T-helper 1 cell treated with Interleukin-12 subunit alpha and Interleukin-12 subunit beta and Interleukin-4 antibody, amounts not matched to agents 30 μg/mL and 1 μg/mL, for 36 hours (primary cell): ENCODE measurements around the gene PRMT3.
"Not testable (repeated sequence)": the region's sequence is repeated elsewhere in the genome, so short reads cannot be mapped to it uniquely, and the experiment has no call there.

ENCODE experiments used
- H3K27ac Mint-ChIP-seq: one replicate; pipeline ENCODE4 v1.8.0; 2021; ENCODE audit warnings: mild to moderate bottlenecking, mixed read lengths
- H3K27me3 Mint-ChIP-seq: one replicate; pipeline ENCODE4 v1.8.0; 2021; ENCODE audit warnings: low read depth, mixed read lengths
- H3K36me3 Mint-ChIP-seq: one replicate; pipeline ENCODE4 v1.8.0; 2021; ENCODE audit warnings: low read depth, mixed read lengths
- H3K4me1 Mint-ChIP-seq: one replicate; pipeline ENCODE4 v1.8.0; 2021; ENCODE audit warnings: low read depth, mixed read lengths
- H3K4me3 Mint-ChIP-seq: one replicate; pipeline ENCODE4 v1.8.0; 2021; ENCODE audit warnings: mild to moderate bottlenecking, moderate library complexity, mixed read lengths
- H3K9me3 Mint-ChIP-seq: one replicate; pipeline ENCODE4 v1.8.0; 2021; ENCODE audit warnings: mixed read lengths

Gene PRMT3

GRCh38 chr11:20457934-20458680 is 70.6 kb downstream of the PRMT3 start:
- H3K4me3 Mint-ChIP-seq: no peak overlapping the region

GRCh38 chr11:20458905-20459632 is 71.6 kb downstream of the PRMT3 start:
- Mint-ChIP-seq H3K4me1 (peaks cover 1% of the 10 kb centered on the region), H3K36me3 (peaks cover 9% of the 10 kb centered on the region), H3K27ac (no peak overlapping the region), H3K27me3 (no peaks in the 10 kb centered on the region), H3K9me3 (no peaks in the 10 kb centered on the region), H3K4me3 (no peak overlapping the region)

More at GRCh38 chr11:20457934-20458680, 70.6 kb downstream of the PRMT3 start:
- H3K27me3 Mint-ChIP-seq: no peaks in the 10 kb centered on the region
- H3K27ac Mint-ChIP-seq: no peak overlapping the region
- peaks cover 1% of the 10 kb centered on the region for H3K4me1 Mint-ChIP-seq
- no peaks in the 10 kb centered on the region for H3K9me3 Mint-ChIP-seq
- H3K36me3 Mint-ChIP-seq: peaks cover 7% of the 10 kb centered on the region

GRCh38 chr11:20459865-20460264 is 72.3 kb downstream of the PRMT3 start:
- Mint-ChIP-seq H3K36me3 (peaks cover 12% of the 10 kb centered on the region), H3K27ac (no peak overlapping the region), H3K9me3 (no peaks in the 10 kb centered on the region), H3K4me1 (peaks cover under 1% of the 10 kb centered on the region), H3K27me3 (no peaks in the 10 kb centered on the region), H3K4me3 (no peak overlapping the region)

- no peaks in the 10 kb centered on the region for H3K27me3 Mint-ChIP-seq
- H3K4me3 Mint-ChIP-seq: no peak overlapping the region
- no peak overlapping the region for H3K27ac Mint-ChIP-seq
- H3K9me3 Mint-ChIP-seq: no peaks in the 10 kb centered on the region
- H3K4me1 Mint-ChIP-seq: no peaks in the 10 kb centered on the region
- H3K36me3 Mint-ChIP-seq: peaks cover 10% of the 10 kb centered on the region
Measured at GRCh38 chr11:20464518-20464917, 77.0 kb downstream of the PRMT3 start.

GRCh38 chr11:20467487-20468185 is 80.1 kb downstream of the PRMT3 start:
- Mint-ChIP-seq H3K4me1 (no peaks in the 10 kb centered on the region), H3K4me3 (no peak overlapping the region), H3K36me3 (peaks cover 18% of the 10 kb centered on the region), H3K27me3 (no peaks in the 10 kb centered on the region), H3K27ac (no peak overlapping the region), H3K9me3 (no peaks in the 10 kb centered on the region)

GRCh38 chr11:20470348-20470747 is 82.8 kb downstream of the PRMT3 start:
- H3K9me3 Mint-ChIP-seq: no peaks in the 10 kb centered on the region
- peaks cover 5% of the 10 kb centered on the region for H3K4me1 Mint-ChIP-seq
- no peak overlapping the region for H3K27ac Mint-ChIP-seq
- peaks cover 15% of the 10 kb centered on the region for H3K36me3 Mint-ChIP-seq
- no peak overlapping the region for H3K4me3 Mint-ChIP-seq
- H3K27me3 Mint-ChIP-seq: no peaks in the 10 kb centered on the region

GRCh38 chr11:20471929-20472328 is 84.4 kb downstream of the PRMT3 start:
- not testable (repeated sequence) for H3K4me1 Mint-ChIP-seq, H3K9me3 Mint-ChIP-seq, H3K27me3 Mint-ChIP-seq, H3K27ac Mint-ChIP-seq, H3K4me3 Mint-ChIP-seq
- peaks cover 18% of the 10 kb centered on the region for H3K36me3 Mint-ChIP-seq

- H3K4me1 Mint-ChIP-seq: peaks cover 6% of the 10 kb centered on the region
- H3K4me3 Mint-ChIP-seq: no peak overlapping the region
- H3K27ac Mint-ChIP-seq: no peak overlapping the region
- H3K9me3 Mint-ChIP-seq: no peaks in the 10 kb centered on the region
- no peaks in the 10 kb centered on the region for H3K27me3 Mint-ChIP-seq
- H3K36me3 Mint-ChIP-seq: peaks cover 19% of the 10 kb centered on the region
Measured at GRCh38 chr11:20474176-20474881, 86.8 kb downstream of the PRMT3 start.

- Mint-ChIP-seq H3K27me3 (no peaks in the 10 kb centered on the region), H3K9me3 (no peaks in the 10 kb centered on the region), H3K4me1 (peaks cover 6% of the 10 kb centered on the region), H3K4me3 (no peak overlapping the region), H3K36me3 (peaks cover 18% of the 10 kb centered on the region), H3K27ac (no peak overlapping the region)
Measured at GRCh38 chr11:20474882-20475517, 87.5 kb downstream of the PRMT3 start.

- Mint-ChIP-seq H3K9me3 (no peaks in the 10 kb centered on the region), H3K36me3 (peaks cover 12% of the 10 kb centered on the region), H3K27me3 (no peaks in the 10 kb centered on the region), H3K4me3 (no peak overlapping the region), H3K27ac (no peak overlapping the region), H3K4me1 (peaks cover 6% of the 10 kb centered on the region)
Measured at GRCh38 chr11:20477418-20478090, 90.0 kb downstream of the PRMT3 start.

GRCh38 chr11:20479513-20479912 is 92.0 kb downstream of the PRMT3 start:
- H3K36me3 Mint-ChIP-seq: peaks cover 16% of the 10 kb centered on the region
- H3K27me3 Mint-ChIP-seq: no peaks in the 10 kb centered on the region
- no peak overlapping the region for H3K4me3 Mint-ChIP-seq

GRCh38 chr11:20483931-20484330 is 96.4 kb downstream of the PRMT3 start:
- H3K36me3 Mint-ChIP-seq: peaks cover 12% of the 10 kb centered on the region
- H3K4me3 Mint-ChIP-seq: no peak overlapping the region
- H3K27me3 Mint-ChIP-seq: no peaks in the 10 kb centered on the region
- H3K27ac Mint-ChIP-seq: no peak overlapping the region
- no peaks in the 10 kb centered on the region for H3K4me1 Mint-ChIP-seq
- no peaks in the 10 kb centered on the region for H3K9me3 Mint-ChIP-seq

More at GRCh38 chr11:20479513-20479912, 92.0 kb downstream of the PRMT3 start:
- no peaks in the 10 kb centered on the region for H3K9me3 Mint-ChIP-seq
- H3K4me1 Mint-ChIP-seq: peaks cover 1% of the 10 kb centered on the region
- H3K27ac Mint-ChIP-seq: no peak overlapping the region

- not testable (repeated sequence) for H3K4me1 Mint-ChIP-seq, H3K27me3 Mint-ChIP-seq, H3K27ac Mint-ChIP-seq, H3K9me3 Mint-ChIP-seq, H3K4me3 Mint-ChIP-seq
- H3K36me3 Mint-ChIP-seq: peaks cover 12% of the 10 kb centered on the region
Measured at GRCh38 chr11:20484416-20484815, 96.9 kb downstream of the PRMT3 start.
